Kidney epithelial cell (primary cell): ENCODE data around the gene CACNG6. TPM values are rescaled to one million over a fixed set of nuclear protein-coding genes. Genes with fewer than 3 reads are reported as not detected.
A peak's percentile ranks its signal among the peaks of the same experiment; 100 is the strongest.
"Not testable (repeated sequence)": the region's sequence is repeated elsewhere in the genome, so short reads cannot be mapped to it uniquely, and the experiment has no call there.

Source experiments
- DNase-seq: peaks from one replicate; pipeline ENCODE4 v3.0.0-alpha.2; 2010; ENCODE audit warnings: low read depth
- H3K27me3 ChIP-seq: 2 replicates; pipeline ENCODE4 v1.6.0; 2011; ENCODE audit warnings: low read length; ENCODE audit not compliant: control insufficient read depth, insufficient read depth
- H3K36me3 ChIP-seq: 2 replicates; pipeline ENCODE4 v1.5.1; 2011; ENCODE audit warnings: low read length; ENCODE audit not compliant: control insufficient read depth, insufficient read depth
- H3K4me3 ChIP-seq: 2 replicates; pipeline ENCODE4 v1.5.1; 2011; ENCODE audit warnings: low read depth, mild to moderate bottlenecking, control low read depth, low read length
- CTCF ChIP-seq: IDR thresholded peaks from 2 replicates; pipeline ENCODE4 v1.5.1; 2011; ENCODE audit warnings: mild to moderate bottlenecking, moderate library complexity, low read length, control low read depth, inconsistent platforms; ENCODE audit not compliant: insufficient read depth, poor library complexity, severe bottlenecking
- total RNA-seq: library from RNA; depleted of rRNA; stranded (reverse); fragments of >200 nt; gene quantifications from 2 replicates; pipeline ENCODE4 v1.2.3, GENCODE V29; 2015

Gene CACNG6
- total RNA-seq, 1 donor from 2014 or later: not detected

DNA sequence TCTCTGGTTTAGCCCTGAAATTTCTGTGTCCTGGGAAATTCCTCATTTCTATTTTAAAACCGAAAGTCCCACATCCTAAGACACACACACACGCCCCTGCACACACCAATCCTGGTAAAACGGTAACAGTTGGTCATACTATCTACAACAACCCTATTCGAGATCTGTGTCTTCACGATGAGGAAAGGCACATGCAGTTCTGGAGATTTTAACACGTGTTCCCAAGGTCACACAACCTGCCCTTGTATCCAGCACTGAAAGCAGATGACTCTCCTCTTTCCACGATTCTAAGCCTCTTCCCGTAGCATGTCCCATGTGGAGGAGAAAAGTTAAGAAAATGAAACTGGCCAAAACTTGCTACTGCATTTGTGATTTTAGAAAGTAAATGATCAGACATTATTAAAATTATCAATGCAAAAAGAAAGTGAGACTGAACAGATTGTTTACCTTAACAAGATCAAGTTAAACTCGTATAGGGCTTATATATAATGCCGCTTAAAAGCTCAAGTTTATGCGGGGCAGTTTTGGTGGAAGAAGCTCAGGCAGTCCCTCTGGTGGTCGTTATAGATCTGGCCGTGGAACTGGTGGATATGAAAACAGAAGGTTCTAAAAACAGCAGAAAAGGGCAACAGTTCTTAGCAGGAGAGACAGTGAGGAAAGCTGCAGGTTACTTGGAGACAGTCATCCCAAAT lies 39.6 kb downstream of the CACNG6 start:
- no peak for DNase-seq
- Histone ChIP-seq H3K4me3 (no peak overlapping the region), H3K36me3 (no peaks in the 10 kb centered on the region), H3K27me3 (no peaks in the 10 kb centered on the region)
- TF ChIP-seq CTCF: peak; percentile 32

- H3K4me3 ChIP-seq: no peak overlapping the region
- DNase-seq: peak; percentile 23
Measured at GRCh38 chr19:54035215-54036178, 44.1 kb downstream of the CACNG6 start.

GRCh38 chr19:54036542-54036941 lies 45.1 kb downstream of the CACNG6 start:
- DNase-seq, H3K36me3 ChIP-seq: not testable (repeated sequence)

More at GRCh38 chr19:54035215-54036178, 44.1 kb downstream of the CACNG6 start:
- no peaks in the 10 kb centered on the region for H3K27me3 ChIP-seq
- H3K36me3 ChIP-seq: no peaks in the 10 kb centered on the region
- TF ChIP-seq CTCF: no peak

GRCh38 chr19:54040003-54040402 lies 48.6 kb downstream of the CACNG6 start:
- Histone ChIP-seq H3K36me3 (no peaks in the 10 kb centered on the region), H3K27me3 (no peaks in the 10 kb centered on the region), H3K4me3 (no peak overlapping the region)
- TF ChIP-seq CTCF: no peak
- DNase-seq: no peak

More at GRCh38 chr19:54036542-54036941, 45.1 kb downstream of the CACNG6 start:
- H3K27me3 ChIP-seq, H3K4me3 ChIP-seq: not testable (repeated sequence)

DNA sequence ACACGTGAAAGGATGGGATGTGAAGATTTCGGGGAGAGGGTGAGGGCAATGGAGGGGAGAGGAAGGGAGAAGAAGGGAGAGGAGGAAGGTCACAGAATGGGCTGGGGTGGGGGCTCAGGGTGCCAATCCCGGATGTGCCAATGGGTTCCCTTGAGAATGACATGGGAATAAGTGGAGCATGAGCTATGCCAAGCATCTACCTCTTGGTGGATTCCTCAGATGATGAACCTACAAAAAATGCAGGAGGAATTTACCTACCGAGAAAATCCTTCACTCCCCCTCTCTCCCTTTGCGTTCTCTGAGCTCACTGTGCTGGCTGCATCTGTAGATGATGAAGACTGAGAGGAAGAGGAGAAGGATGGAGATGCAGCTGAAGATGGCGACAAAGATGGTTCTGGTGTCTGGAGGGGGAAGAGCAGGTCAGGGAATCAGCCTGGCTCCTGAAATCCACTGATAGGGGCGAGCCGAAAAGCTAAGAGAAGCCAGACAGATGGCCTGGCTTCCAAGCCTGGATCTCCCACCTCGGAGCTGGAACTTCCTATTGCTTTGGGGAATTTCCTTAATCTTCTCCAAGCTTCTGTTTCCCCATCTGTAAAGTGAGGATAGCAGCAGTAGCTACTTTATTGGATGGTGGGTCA lies 50.7 kb downstream of the CACNG6 start:
- DNase-seq: no peak
- Histone ChIP-seq H3K4me3 (no peak overlapping the region), H3K36me3 (no peaks in the 10 kb centered on the region), H3K27me3 (no peaks in the 10 kb centered on the region)
- TF ChIP-seq CTCF: no peak

- Histone ChIP-seq H3K4me3 (no peak overlapping the region), H3K36me3 (no peaks in the 10 kb centered on the region), H3K27me3 (no peaks in the 10 kb centered on the region)
- TF ChIP-seq CTCF: no peak
- no peak for DNase-seq
Measured at GRCh38 chr19:54042989-54043388, 51.6 kb downstream of the CACNG6 start.
